COR-L47 (cell line): ENCODE data around the gene ERMP1.
"Not testable (repeated sequence)": the region's sequence is repeated elsewhere in the genome, so short reads cannot be mapped to it uniquely, and the experiment has no call there.

Experiments
- DNase-seq: peaks from one replicate; lab custom pipeline; 2025; lab: John Stamatoyannopoulos, UW

ERMP1 gene

DNA sequence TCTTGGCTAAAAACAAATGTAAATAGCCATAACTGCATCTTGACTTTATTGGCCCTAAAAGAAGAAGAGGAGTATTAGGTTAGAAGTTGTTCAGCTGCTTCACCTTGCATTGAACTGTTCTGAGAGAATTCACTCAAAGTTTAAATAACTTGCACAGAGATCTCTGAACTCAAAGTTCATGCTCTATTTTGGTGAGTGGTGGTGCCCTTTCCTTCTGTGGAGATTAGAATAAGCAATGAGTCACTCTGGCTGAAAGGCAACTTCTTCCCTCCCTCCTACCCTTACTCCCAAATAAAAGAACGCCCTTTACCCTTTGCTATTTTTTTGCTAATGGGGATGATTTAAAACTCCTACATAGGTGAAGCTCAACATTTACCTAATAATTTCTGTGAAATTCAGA, 48.9 kb downstream of the ERMP1 start:
- DNase-seq = no peak

GRCh38 chr9:5783420-5783819, 49.5 kb downstream of the ERMP1 start:
- not testable (repeated sequence) for DNase-seq

DNA sequence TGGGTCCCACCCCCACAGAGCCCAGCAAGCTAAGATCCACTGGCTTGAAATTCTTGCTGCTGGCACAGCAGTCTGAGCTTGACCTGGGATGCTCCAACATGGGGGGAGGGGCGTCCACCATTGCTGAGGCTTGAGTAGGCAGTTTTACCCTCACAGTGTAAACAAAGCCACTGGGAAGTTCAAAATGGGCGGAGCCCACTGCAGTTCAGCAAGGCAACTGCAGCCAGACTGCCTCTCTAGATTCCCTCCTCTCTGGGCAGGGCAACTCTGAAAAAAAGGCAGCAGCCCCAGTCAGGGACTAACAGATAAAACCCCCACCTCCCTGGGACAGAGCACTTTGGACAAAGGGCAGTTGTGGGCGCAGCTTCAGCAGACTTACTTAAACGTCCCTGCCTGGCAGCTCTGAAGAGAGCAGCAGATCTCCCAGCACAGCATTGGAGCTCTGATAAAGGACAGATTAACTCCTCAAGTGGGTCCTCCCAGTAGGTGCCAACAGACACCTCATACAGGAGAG, 53.2 kb downstream of the ERMP1 start:
- not testable (repeated sequence) for DNase-seq

DNA sequence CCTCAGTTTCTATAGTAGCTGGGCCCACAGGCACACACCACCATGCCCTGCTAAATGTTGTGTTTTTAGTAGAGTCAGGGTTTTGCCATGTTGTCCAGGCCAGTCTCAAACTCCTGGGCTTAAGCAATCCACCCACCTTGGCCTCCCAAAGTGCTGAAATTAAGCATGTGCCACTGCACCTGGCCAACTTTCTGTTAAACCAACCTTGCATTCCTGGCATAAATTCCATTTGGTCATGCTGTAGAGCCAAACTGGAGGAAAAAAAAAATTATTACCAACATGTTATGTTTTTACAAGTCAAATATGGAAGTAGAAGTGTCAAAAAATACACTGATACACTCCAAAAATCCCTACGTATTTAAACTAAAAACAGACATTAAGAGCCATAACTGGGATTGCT, 54.1 kb downstream of the ERMP1 start:
- DNase-seq = no peak

DNA sequence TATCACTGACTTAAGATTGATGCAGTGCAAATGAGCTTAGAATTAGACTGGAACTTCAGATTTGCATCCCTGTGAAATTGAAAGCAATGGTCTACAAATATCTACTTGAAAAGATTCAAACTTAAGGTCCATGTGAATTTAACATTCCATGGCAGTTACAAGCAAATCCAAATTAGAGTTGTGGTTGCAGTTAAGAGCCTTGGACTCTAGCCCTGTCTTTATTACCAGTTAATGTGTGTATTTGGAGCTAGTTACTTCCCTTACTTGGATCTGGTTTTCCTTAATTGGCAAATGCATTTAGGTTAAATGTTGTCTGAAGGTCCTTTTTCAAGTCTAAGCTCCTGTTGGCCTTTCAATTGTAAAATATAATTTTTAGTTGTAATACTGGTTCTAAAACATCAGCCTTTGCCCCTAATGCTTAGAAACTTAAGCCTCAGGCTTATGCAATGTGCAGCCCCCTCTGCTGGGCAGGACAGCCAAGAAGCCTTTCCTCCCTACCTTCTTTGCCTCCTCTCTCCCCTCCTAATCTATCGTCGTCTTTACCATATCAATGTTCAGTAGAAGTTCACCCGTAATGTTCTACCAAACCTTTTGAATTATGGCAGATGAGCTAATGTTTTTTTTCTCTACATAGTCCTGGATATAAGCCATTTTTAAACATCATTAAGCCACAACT, 59.5 kb downstream of the ERMP1 start:
- DNase-seq = no peak

- DNase-seq = no peak
These were observed 64.7 kb downstream of the ERMP1 start for GRCh38 chr9:5767968-5768932.

- DNase-seq = no peak
These were observed 68.6 kb downstream of the ERMP1 start for GRCh38 chr9:5764130-5764868.

DNA sequence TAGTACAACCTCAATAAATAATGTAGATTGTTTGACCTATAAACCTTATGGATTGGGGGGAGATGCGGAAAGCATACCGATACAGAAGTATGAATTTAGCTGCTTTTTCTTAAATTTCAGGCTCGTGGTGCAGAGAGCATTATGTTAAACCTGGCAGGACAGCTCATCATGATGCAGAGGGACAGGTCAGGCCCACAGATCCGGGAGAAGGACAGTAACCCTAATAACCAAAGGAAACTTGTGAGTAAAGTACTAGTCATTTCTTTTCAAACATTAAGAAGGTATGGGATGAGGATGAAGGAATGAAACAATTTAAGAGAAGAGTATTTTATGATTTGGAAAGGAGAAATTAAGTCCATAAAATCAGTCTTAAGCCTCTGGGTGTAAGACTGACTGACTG, 70.5 kb downstream of the ERMP1 start:
- DNase-seq = no peak

DNA sequence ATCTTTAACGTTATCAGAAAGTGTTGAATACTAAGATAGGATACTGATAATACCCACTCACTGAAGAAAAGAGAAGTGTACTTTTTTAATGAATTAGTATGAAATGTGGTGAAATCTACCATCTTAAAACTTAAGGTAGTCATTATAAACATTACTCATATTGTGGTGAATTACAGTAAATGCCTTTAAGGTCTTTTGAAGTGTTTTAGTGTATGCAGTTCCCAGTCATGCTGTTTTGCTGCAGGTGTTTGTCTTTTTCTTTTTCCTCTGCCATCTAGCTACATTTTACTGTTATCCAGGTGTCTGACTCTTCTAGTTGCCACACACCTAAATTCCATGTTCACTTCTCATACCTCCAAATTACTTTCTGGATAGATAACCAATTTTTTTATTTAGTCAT, 72.6 kb downstream of the ERMP1 start:
- no peak for DNase-seq

DNA sequence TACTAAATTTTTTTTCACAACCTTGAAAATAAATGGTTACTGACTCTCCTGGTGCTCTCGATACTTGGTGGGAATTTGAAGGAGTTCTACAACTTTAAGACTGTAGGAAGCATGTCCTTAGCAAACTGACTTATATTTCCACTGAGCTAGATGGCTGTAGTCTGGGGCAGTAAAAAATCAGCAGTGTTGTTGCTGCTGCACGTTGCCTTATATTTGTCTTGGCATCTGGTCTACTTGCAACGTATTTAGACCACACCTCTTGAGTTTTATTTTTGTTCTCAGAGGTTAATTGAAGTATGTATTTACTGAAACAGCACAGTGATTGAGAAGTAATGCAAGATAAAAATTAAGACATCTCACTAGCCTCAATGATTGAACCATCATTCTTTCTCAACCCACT, 76.3 kb downstream of the ERMP1 start:
- DNase-seq = no peak

GRCh38 chr9:5750569-5750968, 82.3 kb downstream of the ERMP1 start:
- no peak for DNase-seq

DNA sequence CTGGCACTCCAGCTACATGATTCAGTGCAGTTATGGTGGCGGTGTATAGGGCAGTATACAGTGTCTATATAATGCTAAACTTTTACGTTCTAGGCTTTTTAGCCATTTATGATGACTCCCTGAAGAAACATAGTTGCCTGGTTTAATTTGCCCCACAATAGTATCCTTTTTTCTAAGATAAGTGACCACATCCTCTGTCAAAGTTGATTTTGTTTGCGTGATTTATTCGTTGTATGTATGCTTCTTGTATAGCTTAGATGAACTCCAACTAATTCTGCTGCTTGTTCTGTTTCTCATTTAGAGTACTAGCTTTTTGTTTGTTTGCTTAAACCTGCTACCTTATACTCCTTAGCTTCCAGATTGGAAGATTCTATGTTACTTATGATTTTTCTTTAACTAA, 83.6 kb downstream of the ERMP1 start:
- DNase-seq = no peak

- no peak for DNase-seq
These were observed 84.5 kb downstream of the ERMP1 start for GRCh38 chr9:5748438-5748837.

DNA sequence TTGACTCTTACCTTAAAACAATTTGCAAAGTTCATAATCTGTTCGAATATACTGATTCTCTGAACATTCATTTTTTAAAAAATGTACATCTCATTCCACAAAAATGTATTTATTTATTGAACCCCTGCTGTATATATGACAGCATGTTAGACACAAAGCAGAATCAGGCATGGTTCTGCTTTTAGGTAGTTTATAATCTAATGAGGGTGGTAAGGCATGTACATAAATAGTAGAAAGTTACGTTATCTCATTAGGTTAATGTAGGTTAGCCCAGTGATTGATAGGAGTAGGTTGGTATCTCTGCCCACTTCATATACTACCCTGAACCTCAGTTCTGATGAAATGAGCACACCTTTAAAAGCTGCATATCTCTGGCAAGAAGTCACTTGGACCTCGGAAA, 89.8 kb downstream of the ERMP1 start:
- no peak for DNase-seq

- DNase-seq = no peak
These were observed 96.2 kb downstream of the ERMP1 start for GRCh38 chr9:5736563-5737346.

DNA sequence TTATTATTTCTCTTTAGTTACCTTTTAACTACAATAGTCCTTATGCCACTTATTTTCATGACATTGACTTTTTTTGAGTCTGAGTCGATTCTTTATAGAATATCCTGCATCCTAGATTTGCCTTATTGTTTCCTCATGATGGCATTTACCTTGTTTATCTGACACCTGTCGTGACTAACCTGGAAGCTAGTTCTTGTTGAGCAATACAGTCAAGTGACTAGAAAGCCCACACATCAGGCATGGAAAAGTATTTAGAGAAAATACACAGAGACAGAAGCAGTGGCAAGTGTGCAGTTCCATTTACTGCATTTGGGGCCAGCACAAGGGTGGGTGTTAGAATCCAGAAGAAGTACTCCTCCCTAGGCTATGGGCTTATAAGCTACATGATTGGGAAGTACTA, 97.8 kb downstream of the ERMP1 start:
- DNase-seq = no peak
